HG03571 (cell line): Measurements from ENCODE around the gene STEAP3.
"Not testable (repeated sequence)": the region's sequence is repeated elsewhere in the genome, so short reads cannot be mapped to it uniquely, and the experiment has no call there.

Experiments
- ATAC-seq: cut with Tn5 transposase; IDR thresholded peaks from one replicate; pipeline ENCODE4 v1.9.1; 2021; ENCODE audit not compliant: unreplicated experiment

Gene STEAP3

DNA sequence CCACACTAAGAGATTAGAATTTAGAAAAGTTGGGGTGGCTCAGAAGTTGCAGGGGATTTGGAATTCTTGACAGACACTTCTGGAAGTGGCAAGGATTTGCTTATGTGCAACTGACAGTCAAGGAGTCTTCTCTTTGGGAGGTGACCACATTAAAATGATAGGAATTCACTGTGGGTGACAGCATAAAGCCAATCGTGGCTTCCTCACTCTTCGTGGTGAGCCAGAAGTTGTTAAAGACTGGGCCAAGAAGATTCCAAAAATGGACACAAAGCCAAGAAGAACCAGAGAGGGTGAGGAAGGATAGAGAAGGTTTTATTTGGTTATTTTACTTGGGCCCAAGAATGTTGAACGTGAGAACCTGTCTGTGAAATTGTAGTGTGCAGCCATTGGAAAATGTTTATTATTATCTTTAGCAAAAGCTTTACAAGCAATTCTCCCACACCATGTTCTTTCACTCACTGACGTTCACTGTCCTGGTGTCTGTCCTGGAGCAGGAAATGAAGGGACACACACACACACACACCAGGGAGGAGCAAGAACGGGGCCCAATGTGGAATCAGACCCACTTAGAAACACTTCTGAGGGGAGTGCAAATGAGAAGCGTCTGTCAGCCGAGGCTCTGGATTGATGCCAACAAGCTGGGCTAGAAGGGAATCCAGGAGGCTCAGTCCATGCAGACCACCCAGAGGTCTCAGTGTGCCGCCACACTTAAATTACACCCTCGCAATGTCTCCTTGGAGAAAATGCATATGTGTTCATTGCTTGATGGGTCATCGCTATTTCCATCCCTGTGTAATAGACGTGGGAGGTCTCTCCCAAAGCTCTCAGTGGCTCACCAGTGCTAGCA is 37.2 kb downstream of the STEAP3 start:
- no peak for ATAC-seq

DNA sequence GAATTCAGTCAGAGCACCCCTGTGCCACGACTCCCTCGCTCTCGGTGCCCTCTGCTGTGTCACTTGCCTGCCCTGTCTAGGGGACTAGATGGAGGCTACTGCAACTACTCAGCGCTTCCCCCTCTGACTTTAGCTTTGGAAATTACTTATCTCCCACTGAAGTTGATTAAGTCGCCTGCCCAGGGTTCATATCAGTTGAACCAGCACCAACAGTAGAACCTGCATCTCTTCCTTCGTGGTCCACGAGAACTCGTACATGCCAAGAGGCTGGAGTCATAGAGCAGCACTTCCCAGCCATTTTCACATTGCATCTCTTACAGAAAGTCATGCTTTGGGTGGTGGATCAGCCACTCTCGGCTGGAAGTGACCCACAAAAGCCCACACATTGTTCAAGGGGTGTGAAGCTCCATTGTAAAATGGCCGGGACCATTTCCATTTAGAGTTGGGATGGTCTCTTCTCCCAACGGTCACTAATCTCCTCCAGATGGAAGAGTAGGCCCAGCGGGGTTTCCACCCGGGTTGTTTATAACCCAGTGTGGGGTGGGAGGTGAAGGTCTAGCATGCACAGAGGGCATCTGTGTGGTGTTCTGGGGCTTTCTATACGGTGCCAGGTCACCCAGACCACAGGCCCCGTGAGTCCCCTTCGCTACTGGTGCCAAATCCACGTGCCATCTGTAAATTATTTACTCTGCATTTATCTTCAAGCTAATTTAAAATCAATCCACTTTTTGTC is 38.0 kb downstream of the STEAP3 start:
- ATAC-seq, result no peak

DNA sequence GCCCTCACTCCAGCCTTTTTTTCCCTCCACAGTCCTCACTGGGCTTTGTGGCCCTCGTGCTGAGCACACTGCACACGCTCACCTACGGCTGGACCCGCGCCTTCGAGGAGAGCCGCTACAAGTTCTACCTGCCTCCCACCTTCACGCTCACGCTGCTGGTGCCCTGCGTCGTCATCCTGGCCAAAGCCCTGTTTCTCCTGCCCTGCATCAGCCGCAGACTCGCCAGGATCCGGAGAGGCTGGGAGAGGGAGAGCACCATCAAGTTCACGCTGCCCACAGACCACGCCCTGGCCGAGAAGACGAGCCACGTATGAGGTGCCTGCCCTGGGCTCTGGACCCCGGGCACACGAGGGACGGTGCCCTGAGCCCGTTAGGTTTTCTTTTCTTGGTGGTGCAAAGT is 39.4 kb downstream of the STEAP3 start:
- ATAC-seq, result no peak

DNA sequence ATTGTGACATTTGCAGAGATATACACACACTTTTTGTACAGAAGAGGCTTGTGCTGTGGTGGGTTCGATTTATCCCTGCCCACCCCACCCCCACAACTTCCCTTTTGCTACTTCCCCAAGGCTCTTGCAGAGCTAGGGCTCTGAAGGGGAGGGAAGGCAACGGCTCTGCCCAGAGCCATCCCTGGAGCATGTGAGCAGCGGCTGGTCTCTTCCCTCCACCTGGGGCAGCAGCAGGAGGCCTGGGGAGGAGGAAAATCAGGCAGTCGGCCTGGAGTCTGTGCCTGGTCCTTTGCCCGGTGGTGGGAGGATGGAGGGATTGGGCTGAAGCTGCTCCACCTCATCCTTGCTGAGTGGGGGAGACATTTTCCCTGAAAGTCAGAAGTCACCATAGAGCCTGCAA is 40.0 kb downstream of the STEAP3 start:
- ATAC-seq, result no peak

DNA sequence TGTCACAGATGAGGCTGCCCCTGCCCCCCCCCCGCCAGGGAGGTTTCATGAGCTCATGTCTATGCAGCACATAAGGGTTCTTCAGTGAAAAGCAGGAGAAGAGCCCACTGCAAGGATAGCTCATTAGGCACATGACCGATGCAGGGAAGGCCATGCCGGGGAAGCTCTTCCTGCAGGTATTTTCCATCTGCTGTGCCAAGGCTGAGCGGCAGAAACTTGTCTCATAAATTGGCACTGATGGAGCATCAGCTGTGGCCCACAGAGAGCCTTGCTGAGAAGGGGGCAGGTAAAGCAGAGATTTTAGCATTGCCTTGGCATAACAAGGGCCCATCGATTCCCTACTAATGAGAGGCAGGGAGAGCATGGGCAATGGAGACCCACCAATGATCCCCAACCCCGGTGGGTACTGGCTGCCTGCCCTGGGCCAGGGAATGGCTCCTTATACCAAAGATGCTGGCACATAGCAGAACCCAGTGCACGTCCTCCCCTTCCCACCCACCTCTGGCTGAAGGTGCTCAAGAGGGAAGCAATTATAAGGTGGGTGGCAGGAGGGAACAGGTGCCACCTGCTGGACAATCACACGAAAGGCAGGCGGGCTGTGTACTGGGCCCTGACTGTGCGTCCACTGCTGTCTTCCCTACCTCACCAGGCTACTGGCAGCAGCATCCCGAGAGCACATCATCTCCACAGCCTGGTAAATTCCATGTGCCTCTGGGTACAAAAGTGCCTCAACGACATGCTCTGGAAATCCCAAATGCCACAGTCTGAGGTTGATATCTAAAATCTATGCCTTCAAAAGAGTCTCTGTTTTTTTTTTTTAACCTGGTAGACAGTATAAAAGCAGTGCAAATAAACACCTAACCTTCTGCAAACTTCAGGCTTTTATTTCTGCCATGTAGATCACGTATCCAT is 41.4 kb downstream of the STEAP3 start:
- ATAC-seq, result peak; percentile 97

DNA sequence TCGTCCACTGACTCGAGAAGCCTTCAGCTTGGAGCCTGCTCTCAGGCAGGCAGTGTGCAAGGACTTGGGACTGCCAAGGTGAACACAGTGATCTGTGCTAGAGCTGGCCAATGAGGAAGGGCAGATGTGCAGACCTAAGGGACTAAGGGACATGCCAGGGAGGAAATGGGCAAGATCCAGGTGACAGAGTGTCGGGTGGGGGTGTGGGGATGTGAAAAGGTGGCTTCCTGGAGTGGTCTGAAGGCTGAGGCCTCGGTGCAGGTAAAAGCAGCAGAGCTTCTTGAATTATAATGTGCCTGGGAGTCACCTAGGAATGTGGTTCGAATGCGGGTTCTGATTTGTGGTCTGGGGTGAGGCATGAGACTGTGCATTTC is 42.0 kb downstream of the STEAP3 start:
- no peak for ATAC-seq

DNA sequence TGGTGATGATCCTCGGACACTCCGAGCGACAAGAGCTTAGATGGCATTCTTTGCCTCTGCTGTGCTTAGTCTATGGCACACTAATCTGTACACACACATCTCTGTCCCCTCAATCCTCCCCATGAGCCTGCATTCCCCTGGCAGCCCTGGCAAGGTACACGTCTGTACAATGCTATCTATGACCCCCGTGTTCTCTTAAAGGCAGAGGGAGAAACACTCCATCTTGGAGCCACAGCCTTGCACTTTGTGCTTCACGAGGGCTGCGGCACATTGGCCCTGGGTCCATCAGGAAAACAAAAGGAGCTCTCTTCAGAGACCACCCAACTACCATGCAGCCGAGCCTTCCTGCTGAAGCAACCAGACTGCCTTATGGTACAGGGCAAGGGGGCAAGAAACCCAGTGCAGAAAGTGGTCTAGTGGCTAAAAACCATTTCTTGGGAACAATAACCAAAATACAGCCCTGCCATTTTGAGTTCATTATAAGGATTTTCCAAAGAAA is 42.5 kb downstream of the STEAP3 start:
- ATAC-seq, result no peak

DNA sequence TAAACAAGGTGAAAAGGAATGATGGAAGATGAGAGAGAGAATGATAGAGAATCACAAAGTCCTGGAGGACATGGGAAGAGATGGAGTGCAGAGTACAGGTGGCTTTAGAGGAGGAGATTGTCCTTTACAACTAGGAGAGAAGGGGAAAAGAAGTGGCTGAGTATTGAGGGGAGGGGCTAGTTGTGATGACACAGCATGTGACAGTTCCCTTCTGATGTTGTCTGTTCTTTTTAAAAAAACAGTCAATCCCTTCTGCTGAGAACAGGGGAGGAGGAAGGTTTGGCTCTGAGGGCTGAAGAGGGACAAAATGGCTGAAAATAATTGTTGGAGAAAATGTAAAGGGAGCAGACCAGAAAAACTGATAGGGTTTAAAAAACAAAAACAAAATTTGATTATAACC is 44.0 kb downstream of the STEAP3 start:
- no peak for ATAC-seq

DNA sequence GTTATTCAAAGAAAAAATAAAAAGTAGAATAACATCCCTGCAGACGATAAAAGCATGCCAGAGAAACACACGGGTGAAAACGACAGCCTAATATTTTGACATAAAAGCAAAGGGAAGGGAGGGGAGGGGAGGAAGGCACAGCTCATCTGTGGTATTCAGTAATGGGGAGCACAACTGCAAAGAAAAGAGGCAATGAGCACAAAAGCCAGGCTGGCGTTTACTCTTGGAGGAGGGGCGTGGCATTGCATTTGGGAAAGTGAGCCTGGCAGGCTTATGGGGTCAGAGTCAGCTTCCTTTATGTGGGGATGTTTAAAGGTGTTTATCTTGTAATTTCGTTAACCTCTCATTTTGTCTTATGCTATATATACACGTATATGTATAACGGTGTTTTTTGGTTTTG is 53.2 kb downstream of the STEAP3 start:
- ATAC-seq, result no peak

DNA sequence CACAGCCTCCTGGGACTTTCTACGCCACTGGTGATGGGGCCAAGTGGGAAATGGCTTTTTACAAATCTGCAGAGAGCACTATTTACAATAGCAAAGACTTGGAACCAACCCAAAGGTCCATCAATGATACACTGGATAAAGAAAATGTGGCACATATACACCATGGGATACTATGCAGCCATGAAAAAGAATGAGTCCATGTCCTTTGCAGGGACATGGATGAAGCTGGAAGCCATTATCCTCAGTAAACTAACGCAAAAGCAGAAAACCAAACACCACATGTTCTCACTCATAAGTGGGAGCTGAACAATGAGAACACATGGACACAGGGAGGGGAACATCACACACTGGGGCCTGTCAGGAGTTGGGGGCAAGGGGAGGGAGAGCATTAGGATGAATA is 54.8 kb downstream of the STEAP3 start:
- ATAC-seq, result not testable (repeated sequence)

DNA sequence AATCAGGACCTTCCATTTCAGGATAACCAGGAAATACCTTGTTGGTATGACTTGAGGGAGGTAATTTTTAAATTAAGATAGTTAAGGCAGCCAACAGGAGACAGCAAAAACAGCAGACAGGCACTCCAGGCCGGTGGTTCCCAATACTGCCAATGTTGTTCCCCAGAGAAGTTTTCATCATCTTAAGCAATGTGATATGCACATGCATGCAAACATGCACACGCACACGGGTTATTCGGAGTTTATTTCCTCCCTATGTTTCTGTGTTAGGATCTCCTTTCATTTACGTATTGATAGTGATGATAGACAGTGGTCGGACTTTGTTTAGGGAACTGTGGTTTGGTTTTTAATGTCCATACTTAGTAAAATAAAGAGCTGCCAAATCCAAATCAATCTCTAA is 55.3 kb downstream of the STEAP3 start:
- no peak for ATAC-seq

DNA sequence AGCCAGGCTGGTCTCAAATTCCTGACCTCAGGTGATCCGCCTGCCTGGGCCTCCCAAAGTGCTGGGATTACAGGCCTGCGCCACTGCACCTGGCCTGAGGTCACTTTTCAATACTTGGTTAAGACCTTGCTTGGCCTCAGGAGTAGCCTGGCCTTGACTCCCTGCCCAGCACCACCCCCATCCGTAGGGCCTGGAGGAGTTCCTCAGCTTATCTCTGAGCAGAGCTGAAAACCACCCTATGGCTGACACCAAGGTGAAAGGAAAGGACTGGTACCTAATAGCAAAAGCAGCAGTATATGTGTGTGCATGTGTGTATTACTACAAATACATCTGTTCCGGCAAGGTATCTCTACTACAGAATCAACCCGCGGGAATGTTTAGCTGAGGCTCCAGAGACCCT is 56.0 kb downstream of the STEAP3 start:
- ATAC-seq, result no peak

DNA sequence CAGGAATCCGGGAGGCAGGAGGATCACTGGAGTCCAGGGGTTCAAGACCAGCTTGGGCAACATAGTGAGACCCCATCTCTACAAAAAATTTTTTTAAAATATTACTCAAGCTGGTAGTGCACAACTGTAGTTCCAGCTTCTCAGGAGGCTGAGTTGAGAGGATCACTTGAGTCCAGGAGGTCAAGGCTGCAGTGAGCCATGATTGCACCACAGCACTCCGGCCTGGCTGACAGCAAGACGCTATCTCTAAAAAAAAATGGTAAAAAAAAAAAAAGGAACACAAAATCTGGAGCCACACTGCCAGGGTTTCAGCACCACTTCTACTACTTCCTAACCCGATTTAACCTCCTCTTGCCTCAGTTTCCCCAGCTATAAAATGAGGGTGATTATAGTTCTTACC is 57.0 kb downstream of the STEAP3 start:
- no peak for ATAC-seq

DNA sequence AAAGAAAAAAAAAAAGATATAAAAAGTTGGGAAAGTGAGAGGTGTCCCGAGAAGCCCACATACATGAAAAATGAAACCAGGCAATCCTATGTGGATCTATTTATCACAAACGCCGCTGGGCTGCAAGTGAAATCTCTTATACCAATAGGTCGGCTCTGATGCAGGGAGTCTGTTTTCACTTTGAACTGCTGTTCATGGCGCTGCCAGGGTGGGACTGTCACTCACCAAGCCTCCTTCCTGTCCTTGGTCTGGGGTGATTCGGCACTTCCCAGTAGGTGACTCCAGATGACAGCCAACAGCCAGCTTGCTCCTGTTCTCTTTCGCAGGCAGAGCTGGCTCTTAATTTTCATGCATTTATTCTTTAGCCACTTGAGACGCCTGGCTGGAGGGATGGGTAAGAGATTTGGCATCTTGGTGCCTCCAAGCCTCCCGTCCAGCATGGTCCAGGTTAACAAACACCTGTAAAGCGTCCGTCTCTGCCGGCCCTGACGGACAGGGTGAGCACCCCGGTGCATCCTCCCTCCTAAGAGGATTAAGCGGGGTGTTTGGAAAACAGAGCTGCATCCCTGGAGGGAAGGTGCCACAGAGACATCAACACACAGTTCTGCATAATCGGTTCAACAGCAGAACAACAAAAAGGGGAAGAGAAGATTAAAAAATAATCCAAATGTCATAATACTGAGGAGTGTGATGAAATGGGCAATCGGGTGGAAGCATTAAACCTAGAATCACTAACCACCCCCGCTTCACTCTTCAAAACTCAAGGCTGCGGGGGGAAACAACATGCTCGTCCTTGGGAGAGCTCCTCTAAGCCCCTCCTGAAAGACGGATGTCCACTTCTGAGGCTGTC is 58.7 kb downstream of the STEAP3 start:
- no peak for ATAC-seq

DNA sequence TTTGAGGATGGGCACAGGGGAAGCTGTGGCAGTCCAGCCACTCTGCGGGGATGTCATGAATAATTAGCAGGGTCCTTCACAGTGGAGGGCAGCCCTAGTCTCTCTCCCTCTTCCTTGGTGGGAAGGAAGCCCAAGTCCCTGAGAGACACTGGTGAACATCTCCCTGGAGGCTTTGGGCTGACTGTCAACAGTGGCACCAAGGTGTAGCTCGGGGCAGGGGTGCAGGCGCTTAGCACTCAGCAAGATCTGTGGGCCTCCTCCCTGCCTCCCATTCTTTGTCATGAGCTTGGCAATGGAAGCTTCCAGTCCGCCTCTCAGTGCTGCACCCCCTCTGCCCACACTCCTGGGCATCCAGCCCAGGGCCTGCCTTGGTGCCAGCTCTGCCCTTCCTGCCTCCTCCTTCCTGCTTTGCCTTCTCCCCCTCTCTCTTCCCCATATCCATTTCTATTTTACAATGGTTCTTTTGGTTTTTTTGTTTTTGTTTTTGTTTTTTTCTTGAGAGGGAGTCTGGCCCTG is 59.4 kb downstream of the STEAP3 start:
- ATAC-seq, result no peak

DNA sequence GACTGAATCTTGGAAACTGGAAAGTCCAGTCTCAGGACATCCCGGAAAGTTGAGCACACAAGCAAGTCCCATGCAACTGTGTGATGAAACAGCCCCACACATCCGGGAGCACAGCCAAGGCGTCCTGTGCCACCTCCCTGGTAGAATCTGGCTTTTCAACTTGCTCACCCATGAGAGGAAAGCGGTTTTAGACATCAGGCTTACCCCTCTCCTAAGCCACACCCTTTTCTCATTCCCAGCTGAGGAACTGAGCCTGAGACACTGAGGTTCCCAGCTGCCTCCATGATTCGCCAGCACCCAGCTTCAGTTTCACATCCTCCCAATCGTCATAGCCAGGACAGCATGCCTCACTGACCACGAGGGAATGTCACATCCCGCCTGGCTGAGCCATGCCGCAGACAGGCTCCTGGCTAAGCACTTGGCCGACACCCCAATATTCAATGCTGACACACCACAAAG is 60.3 kb downstream of the STEAP3 start:
- no peak for ATAC-seq

DNA sequence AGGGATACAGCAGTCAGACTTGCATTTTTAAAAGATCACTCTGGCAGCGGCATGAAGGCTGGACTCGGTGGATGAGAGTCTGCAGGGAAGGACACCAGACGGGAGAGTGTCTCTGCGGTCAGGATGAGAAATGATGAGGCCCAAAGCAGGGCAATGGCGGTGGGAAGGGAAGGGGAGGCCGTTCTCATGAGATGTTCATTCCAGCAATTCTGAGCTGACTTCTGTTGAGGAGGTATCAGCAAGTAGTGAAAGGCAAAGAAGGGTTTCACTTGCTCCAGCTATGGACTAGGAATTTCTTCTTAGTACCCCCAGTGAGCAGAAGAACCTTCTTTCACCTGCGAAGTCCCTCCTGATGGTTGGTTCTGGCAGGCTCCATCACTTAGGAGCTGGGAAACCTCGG is 63.0 kb downstream of the STEAP3 start:
- ATAC-seq, result no peak

DNA sequence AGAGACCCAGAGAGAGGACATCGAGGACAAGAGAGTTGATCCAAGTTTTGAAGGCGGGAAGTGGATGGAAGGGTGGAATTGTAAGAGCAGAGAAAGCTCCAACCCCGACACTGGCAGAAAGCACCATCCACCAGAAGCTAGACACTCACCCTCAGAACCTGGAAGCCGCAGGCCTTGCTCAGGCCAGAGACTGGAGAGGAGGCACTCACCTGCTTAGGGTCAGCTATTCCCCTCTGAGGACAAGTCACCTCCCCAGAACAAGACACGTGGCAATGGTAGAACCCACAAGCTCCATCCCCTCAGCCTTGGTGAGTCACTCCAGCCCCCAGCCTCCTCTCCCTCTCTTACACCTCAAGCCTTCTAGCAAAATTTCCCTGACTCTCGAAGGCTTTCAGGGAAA is 64.9 kb downstream of the STEAP3 start:
- no peak for ATAC-seq

DNA sequence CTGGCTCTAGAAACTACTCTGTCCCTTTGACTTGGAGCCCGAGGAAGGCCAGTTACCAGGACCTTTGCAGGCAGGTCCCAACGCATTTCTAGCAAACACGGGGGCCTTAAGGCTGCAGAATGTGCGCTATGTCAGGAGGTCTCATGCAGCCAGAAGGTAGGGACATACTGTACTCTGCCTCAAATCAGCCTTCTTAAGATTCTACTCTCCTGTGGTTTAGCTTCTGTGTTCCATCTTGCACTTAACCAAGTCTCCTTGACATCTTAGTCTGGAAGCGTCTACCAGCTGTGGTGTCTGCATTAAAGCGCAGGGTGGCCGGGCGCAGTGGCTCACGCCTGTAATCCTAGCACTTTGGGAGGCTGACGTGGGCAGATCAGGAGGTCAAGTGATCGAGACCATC is 65.5 kb downstream of the STEAP3 start:
- ATAC-seq, result no peak

DNA sequence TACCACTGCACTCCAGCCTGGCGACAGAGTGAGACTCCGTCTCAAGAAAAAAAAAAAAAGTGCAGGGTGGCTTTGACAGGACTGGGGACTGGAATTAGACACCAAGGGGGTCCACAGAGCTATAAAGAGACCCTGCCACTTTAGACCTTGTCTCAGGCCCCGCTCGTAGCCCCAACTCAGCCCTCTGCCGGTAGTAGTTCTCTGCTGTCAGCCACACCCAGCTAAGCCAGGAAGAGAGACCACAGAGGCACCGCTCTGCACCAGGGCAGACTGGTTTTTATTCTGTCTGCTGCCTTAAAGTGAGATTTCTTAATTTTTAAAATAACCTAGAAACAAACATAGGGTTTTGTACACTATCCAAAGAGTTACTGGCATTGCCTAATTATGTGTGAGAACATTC is 66.0 kb downstream of the STEAP3 start:
- no peak for ATAC-seq
